Right ventricle myocardium inferior (tissue), 1 donor: ENCODE results near the gene ZBTB22. TPM values are rescaled to one million over a fixed set of nuclear protein-coding genes. Genes with fewer than 3 reads are reported as not detected.

Experiments used
- ATAC-seq: fragments of 200-7000 bp; cut with Tn5 transposase; one replicate; pipeline ENCODE4 v1.9.1; 2020; ENCODE audit warnings: mild to moderate bottlenecking, moderate library complexity
- DNase-seq: peaks from one replicate; pipeline ENCODE4 v3.0.0; 2021; ENCODE audit errors: missing footprints
- intact Hi-C: fragments of 100-400 bp; cut with DNase I; formaldehyde crosslinking; loops from one replicate; pipeline ENCODE4 v1.11.0; 2022
- total RNA-seq: library from RNA; stranded (reverse); fragmentation: NEBNext Ultra II Directional; extraction: Animal tissue kit (Norgen Biotek cat#: 25700); gene quantifications from one replicate; pipeline ENCODE4 v1.2.1, GENCODE V29; 2021
- donor health status: DM: no; HTN: yes; CAD: no; lungs with severe emphysema.

ZBTB22 gene
- total RNA-seq, 1 donor from 2014 or later, result 10.8 TPM

GRCh38 chr6:33313105-33313708, 4.3 kb downstream of the ZBTB22 start:
- DNase-seq (peak; percentile 87), ATAC-seq (no peak)
- intact Hi-C loops, result no loop called here

GRCh38 chr6:33312361-33313104, 5.0 kb downstream of the ZBTB22 start:
- ATAC-seq, result no peak
- intact Hi-C loops, result no loop called here
- DNase-seq, result no peak

- intact Hi-C loops, result no loop called here
- no peak for DNase-seq
- ATAC-seq, result no peak
Observed at GRCh38 chr6:33306356-33306755, 11.2 kb downstream of the ZBTB22 start.

DNA sequence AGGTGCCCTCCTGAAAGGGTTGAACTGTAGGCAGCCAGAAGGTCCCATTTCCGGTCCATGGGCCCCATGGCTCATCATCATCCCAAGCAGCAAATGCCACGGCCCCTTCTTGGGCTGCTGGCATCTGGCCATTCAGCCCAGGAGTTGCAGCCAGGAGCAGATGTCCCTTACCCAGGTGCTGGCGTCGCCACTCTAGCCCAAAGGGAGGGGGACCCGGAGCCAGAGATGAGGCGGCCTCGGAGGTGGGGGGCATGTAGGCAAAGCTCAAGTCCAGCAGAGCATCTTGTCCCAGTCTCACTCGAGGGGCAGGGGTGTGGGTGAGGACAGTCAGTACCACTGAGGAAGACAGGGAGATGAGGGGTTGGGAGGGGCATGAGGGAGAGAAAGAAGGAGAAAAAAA, 12.5 kb downstream of the ZBTB22 start:
- intact Hi-C loops, result no loop called here
- ATAC-seq (no peak), DNase-seq (no peak)

- intact Hi-C loops, result no loop called here
- ATAC-seq, result no peak
- DNase-seq, result no peak
Observed at GRCh38 chr6:33304216-33304615, 13.3 kb downstream of the ZBTB22 start.

DNA sequence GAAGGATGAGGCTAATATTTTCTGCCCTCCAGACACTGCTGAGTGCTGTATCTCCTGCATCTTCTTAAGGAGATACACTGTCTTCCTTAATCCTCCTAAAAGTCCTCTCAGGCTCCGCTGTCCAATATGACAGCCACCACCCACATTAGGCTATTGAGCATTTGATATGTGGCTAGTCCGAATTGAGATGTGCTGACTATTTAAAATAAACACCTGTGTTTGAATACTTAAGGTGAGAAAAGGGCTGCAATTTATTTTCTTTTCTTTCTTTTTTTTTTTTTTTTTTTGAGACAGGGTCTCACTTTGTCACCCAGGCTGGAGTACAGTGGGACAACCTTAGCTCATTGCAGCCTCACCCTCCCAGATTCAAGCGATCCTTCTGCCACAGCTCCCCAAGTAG, 15.7 kb downstream of the ZBTB22 start:
- intact Hi-C loops, result no loop called here
- DNase-seq (no peak), ATAC-seq (no peak)

DNA sequence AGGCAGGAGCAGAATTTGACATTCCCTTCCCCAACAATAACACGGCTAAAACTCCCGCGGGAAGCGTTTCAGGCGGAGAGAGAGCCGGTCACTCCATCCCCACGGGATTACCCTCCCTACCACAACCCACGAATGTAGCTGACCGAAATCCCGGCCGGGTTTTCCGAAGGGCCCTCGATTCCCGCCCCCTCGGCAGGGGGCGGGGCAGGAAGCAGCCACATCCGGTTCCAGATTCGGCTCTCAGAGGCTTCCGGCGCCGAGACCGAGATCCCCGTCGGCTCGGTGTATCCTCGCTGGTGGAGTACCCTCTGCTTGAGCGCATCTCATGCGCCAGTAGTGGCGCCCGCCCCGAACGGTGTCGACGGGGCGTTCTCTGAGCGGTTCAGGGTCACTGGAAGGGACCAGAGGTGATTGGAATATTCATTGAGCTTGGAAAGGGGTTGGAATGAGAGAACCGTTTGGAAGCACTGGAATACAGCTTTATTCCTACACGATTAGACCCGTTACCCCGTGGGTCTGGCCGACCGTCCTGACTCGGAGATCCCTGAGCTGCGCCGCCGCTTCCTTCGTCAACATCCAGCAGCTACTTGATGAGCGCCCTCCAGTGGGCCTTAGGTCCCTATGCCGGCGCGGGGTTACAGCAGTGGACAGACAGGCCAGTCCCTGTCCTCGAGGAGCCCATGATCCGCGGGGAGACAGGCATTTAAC, 18.2 kb downstream of the ZBTB22 start:
- intact Hi-C loops, result loop anchor here (2.0 kb wide), 1 partner anchor 15 kb away; the partner anchor contains the start of gene TAPBP
- ATAC-seq (peak; percentile 81), DNase-seq (peak; percentile 95)

- ATAC-seq, result peak; percentile 80
- peak; percentile 95 for DNase-seq
- intact Hi-C loops, result loop anchor here (2.0 kb wide), 1 partner anchor 16 kb away; the partner anchor contains the start of gene TAPBP
Observed at GRCh38 chr6:33298773-33299236, 18.7 kb downstream of the ZBTB22 start, which contains the start of gene RGL2. Gene RGL2 (minus strand): TSS chr6:33298942. CDS start chr6:33298610, 332 bp downstream.

DNA sequence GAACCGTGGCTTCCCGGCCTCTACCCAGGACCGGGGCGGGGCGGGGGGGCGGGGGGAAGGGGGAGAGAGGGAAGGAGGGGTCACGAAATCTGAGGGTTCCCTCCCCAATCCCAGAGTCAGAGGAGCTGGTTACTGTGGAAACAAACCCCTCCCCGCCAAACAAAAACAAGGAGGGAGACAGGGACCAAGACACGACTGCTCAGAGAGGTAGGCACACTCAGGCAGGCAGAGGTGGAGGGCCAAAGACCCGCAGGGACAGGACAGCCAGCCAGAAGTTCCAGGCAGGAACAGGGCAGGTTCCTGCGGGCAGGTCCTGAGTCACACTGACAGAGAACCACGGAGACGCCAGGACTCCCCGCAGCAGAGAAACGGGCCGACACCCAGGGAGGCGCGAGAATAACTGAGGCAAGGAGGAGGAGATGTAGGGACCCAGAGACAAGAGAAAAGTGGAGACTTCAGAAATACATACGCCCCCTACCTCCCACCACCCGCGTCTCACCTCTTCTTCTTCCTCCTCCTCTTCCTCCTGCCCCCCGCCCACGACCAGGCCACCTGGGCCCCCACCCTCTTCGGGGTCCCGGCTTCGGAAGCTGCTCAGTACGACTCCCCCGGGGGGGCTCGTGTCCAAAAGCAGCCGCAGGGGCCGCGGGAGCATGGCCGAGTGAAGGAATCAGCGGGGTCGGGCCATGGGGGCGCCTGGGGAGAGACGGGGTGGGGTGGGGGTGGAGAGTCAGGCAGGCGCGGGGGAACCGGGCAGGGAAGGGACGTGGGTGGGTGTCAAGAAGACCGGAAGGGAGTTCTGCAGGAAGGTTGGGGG, 19.4 kb downstream of the ZBTB22 start:
- intact Hi-C loops, result loop anchor here (2.0 kb wide), 1 partner anchor 17 kb away; the partner anchor contains the start of gene TAPBP
- no peak for DNase-seq
- peak; percentile 49 for ATAC-seq

GRCh38 chr6:33297406-33297955, 20.1 kb downstream of the ZBTB22 start:
- intact Hi-C loops, result no loop called here
- DNase-seq (peak; percentile 82), ATAC-seq (no peak)

DNA sequence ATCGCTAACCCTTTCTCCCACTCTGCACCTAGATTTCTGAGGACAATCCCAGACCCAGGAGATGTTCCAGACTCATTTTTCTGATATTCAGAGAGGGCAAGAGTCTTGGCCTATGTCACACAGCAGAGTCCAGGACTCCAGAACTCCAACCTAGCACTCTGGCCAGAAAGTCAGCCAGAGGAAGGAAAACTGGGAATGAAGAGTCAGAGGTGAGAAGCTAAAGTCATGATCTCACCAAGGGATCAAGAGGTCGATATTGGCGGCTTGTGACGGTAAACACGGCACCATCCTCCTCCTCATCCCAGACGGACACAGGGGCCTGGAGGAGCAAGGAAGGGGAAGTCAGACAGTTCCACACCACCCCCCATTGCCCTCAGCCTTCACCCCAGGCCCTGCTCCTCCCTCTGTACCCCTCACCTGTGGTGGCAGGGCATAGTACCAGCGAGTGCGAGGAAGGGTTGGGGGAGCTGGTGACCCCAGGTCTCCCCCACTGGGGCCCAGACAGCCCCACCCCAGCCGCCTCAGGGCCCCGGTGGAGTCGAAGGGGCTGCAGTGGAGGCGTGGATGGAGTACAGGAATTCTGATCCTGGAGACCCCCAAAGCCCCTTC, 20.6 kb downstream of the ZBTB22 start:
- no peak for DNase-seq
- intact Hi-C loops, result no loop called here
- ATAC-seq, result no peak

GRCh38 chr6:33295621-33296369, 21.7 kb downstream of the ZBTB22 start:
- ATAC-seq, result no peak
- no peak for DNase-seq
- intact Hi-C loops, result no loop called here

GRCh38 chr6:33294086-33294823, 23.3 kb downstream of the ZBTB22 start:
- DNase-seq (no peak), ATAC-seq (no peak)
- intact Hi-C loops, result no loop called here

- intact Hi-C loops, result no loop called here
- no peak for DNase-seq
Observed at GRCh38 chr6:33292996-33293682, 24.4 kb downstream of the ZBTB22 start.

GRCh38 chr6:33290459-33290858, 27.1 kb downstream of the ZBTB22 start:
- intact Hi-C loops, result no loop called here
- ATAC-seq (no peak), DNase-seq (no peak)

More at GRCh38 chr6:33292996-33293682, 24.4 kb downstream of the ZBTB22 start:
- no peak for ATAC-seq

GRCh38 chr6:33289784-33290315, 27.7 kb downstream of the ZBTB22 start:
- ATAC-seq (no peak), DNase-seq (no peak)
- intact Hi-C loops, result loop anchor here (10.0 kb wide), 1 partner anchor 125 kb away; the partner anchor contains the start of genes CUTA and PHF1
